NAMALWA (cell line): ENCODE data around the gene PGLYRP2.

Experiments used
- DNase-seq: peaks from one replicate; pipeline ENCODE4 v3.0.0-alpha.2; 2015; ENCODE audit warnings: low spot score

The PGLYRP2 gene

DNA sequence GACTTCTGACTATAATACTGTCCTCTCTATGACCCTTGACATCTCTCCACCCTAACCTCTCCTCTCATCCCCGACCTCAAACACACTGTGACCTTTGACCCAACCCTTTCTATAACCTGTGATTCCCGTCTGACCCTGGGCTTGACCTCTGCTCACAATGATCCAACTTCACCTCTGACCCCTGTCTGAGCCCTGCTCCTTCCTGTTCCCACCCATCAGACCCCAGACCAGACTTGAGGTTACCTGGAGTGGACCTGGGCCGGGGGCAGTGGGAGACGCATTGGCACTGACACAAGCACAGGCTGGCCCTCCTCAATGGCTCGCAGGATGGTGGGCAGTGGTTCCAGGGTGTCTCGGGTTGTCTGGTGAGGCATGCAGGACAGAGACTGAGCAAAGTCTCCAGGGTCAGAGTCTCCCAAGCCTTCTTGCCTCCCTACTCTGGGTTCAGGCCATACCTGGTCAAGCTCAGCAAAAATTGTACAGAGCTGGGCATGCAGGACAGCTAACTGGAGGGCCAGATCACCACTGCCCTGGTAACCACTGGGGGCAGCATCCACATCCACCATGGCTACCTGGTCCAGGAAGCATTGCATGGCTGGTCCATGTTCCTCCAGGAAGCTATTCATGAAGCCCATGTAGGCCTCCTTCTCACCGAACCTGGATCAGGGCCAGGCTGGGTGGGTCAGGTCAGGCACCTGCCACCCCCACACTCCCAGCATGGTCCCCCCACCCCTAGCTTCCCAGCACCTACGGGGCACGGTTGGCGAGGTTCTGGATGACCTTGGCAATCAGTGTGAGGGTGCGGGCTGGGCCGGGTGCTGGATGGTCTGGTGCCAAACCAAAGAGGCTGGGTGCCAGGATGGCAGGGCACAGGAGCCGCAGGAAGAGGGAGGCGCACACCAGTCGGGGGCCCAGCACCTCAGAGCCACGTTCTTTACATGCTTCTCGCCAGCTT is 25.1 kb downstream of the PGLYRP2 start:
- DNase-seq: no peak

DNA sequence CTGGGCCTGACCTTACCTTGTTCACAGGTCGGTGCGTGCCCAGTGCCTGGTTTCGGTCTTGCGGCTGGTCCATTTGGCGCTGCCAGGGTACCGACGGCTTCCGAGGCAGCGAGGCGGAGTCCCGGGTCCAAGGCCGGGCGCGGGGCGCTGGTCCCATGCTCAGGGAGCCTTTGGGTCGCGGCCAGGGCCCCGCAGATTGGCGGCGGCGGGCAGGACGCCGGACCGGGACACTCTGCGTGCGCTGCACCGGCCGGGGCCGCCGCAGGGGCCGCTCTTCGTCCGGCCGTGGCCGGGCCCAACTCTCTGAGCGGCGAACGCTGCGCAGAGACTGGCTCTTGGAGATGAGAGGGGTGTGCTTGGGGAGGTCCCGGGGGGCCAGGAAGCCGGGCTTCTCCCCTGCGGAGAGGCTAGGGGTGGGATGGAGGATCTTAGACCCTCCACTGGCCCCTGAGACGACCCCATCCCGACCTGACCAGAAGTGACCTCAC is 26.2 kb downstream of the PGLYRP2 start:
- no peak for DNase-seq

DNA sequence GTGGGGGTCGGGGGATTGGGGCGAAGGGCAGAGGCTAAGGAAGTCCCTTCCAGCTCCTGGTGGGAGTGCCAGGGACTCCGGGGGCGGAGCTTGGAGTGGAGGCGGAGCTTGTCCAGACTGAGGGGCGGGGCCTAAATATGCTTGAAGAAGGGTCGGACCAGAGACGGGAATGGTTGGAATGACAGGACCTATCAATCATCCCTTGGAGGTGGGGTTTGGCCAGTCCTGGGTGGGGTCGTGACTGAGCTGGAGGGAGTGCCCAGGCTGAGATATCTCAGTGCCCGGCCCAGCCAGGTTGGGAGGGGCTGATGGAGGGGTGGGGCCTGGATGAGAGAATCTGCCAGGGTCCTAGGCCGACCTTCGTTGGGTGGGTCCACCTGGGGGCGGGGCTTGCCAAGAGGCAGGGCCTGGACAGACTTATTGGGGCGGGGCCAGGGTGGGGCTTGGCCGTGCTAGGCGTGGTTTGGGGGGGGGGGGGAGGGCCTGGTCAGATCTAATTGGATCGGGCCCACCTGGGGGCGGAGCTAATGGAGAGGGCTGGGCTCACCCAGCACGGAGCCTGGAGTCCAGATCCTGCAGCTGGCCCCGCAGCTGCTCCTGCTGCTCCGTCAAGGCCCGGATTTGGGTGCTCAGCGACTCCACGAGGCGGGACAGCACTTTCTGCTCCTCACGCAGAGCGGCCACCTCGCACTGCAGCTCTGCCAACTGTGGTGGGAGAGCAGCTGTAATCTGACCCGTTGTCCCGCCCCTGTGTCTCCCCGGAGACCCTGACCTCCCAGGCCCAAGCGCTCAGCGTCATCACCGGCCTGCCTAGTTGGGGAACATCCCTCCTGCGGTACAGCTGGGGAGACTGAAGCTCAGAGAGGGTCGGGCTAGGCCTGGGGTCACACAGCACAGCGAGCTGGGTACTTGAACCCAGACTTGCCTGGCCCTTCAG is 26.9 kb downstream of the PGLYRP2 start:
- peak; percentile 81 for DNase-seq

DNA sequence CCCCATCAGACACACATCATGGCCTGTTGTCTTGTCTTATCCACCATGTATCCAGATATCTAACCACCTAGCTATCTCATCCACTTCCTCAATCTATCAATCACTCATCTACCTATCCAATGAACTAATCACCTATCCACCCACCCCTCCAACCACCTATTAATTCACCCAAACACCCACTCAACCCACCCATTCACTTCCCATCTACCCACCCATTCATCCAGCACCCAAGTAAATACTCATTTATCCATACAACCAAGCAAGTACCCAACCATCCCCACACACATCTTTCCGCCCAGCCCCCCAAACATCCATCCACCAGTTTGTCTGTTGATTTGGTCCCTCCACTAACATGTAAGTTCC is 28.8 kb downstream of the PGLYRP2 start:
- DNase-seq: no peak

DNA sequence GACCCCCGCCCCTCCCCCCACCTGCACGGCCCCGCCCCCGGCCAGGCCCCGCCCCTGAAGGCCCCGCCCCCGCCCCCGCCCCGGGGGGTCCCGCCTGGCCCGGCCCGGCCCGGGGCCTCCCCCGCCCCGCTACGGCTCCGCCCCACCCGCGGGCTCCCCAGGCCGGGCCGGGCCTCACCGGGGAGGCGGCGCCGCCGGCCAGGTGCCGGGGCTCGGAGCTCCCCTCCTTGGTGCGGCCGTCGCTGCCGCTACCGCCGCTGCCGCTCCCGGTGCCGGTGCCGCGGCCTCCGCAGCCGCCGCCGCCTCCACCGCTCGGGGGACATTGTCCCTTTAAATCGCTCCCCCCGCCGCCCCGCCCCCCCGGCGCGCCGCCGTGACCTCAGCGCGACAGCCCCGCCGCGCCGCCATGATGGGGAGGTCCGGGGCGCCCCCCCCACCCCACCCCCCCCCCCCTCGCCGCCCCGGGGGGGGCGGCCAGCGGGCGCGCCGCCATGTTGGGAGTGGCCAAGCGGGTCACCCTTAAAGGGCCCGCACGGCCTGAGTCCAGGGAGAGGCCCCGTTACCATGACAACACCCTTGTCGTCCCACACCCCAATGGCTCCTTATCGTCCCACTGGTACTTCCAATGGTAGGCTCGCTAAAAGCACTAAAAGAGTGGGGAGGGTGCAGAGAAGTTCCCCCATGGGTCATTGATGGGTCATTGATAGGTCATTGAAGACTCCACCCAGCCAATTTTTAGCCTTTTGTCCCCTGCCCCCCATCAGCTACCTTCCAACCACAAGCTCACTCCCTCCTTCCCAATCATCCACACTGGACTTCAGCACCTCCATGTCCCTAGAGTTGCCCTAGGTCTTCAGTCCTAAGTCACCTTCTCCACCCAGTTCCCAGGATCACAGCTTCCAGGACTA is 29.4 kb downstream of the PGLYRP2 start, which contains the start of gene WIZ:
TSS of gene WIZ (minus strand) at position 337 of the 908 bp plus-strand sequence. CDS start 1,649 bp downstream, outside the sequence.
- DNase-seq: peak; percentile 54

DNA sequence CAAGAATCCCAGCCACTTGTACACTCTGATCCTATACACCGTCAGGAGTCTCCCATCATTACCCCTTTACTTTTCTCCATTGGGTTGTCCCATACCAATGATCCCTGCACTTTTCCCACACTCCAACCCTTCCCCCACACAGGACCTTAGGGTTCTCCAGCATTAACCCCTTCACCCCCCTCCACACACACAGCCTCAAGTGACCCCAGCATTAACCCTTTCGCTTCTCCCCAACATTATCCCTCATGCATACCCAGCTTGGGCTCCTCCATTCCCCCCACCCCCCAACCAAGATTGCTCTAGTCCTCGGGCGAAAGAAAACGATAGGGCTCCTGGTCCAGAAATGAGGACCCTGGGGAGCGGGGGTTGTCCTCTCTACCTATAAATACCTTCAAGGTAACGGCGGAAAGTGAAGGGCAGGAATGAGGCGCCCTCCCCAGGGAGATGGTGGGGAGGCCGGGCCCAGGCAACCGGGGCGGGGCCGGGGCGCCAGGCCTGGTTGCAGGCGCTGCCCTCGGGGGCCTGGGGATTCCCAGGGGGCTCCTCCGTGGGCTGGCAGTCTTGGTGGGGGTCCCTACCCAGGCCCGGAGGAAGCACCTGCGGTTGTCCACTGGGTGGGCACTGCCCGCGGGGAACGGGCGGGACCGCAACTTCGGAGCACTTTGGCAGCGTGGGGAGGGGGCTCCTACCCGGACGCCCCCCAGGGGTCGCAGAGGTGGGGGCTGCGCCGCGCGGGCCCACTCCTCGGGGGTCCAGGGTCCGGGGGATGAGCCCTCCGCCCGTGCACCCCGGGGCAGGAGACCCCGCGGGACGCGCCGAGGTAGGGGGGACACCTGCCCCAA is 30.3 kb downstream of the PGLYRP2 start:
- no peak for DNase-seq

DNA sequence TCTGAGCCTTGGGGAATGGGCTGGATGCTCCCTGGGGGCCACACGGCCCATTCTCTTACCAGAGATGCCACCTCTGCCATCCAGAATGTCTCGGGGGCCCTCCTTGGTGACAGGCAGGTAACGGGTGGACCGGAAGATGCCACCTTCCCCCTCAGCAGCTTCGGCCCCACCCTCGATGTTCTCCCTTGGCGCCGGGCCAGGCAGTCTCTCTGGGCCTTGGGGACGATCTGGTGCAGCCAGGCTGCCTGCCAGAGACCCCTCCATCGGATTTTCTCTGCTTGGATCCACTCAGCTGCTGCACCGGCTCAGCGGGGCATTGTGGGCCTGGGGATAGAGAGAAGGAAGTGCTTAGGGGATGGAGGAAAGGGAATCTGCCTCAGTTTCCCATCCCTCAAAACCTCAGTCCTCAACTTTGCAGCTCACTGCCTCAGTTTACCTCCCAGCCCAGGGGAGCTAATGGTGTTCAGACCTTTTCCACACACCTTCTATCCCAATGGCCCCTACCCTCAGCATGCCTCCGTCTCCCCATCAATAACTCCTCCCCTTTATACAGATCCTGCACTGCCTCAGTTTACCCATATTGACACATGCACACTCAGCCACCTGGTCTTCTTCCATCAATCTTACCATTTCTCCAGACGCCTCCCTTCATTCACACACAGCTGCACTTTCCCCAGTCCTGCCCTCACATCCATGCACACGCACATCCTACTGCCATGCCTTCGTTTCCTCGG is 31.1 kb downstream of the PGLYRP2 start:
- no peak for DNase-seq

DNA sequence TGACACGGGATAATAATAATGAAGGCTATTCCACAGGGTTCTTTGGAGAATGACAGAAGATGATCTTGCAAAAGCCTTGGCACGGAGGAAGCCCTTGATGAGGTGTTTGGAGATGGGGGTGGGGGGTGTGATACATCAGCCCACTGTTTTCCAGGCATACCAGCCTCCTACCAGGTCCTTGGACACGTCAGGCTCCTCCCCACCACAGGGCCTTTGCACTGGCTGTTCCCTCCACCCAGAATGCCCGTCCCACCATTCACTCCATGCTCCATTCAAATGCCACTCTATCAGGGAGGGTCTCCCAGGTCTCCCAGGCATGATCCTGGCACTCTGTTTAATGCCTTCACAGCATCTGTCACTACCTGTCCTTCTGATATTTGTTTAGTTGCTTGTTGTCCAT is 32.2 kb downstream of the PGLYRP2 start:
- no peak for DNase-seq

DNA sequence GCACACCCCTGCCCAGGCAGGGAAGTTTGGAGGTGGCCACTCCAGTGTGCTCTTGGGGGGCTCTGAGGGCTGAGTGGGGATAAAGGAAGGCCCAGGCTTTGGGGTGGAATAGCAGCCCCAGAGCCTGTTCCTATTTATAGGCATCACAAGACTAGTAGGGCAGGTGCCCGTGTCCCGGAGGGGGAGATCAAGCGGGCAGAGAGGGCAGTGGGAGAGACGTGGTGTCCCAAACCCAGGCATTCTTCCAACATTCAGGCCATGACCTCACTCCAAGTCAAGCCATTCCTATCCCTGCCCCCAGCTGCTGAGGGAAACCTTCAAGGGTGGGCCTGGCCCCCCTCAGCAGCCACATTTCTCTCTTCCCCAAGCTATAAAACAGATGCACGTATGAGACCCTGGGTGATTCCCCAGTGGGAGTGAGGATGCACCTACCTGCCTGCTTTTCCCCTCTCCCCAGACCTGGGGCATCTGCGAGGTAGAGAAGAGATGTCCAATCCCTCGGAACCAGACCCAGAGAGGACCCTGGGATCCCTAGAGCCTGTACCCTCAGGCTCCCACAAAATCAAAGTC is 33.4 kb downstream of the PGLYRP2 start:
- DNase-seq: no peak

DNA sequence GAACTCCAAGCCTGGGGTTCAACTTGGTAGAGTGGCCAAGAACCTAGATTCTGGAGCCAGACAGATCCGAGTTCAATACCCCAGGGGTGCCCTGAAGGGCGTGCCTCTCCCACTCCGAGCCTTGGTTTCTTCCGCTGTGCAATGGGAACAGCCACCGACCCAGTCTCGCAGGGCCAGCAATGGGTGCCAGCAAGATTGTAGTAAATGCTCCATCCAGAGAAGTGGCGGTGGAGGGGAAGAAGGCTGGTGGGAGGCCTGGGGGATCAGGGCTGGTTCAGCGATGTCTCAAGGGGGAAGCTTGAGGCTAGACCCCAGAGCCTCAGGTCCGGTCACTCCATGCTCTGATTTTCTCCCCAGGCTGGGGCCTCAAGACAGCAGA is 34.1 kb downstream of the PGLYRP2 start:
- no peak for DNase-seq

DNA sequence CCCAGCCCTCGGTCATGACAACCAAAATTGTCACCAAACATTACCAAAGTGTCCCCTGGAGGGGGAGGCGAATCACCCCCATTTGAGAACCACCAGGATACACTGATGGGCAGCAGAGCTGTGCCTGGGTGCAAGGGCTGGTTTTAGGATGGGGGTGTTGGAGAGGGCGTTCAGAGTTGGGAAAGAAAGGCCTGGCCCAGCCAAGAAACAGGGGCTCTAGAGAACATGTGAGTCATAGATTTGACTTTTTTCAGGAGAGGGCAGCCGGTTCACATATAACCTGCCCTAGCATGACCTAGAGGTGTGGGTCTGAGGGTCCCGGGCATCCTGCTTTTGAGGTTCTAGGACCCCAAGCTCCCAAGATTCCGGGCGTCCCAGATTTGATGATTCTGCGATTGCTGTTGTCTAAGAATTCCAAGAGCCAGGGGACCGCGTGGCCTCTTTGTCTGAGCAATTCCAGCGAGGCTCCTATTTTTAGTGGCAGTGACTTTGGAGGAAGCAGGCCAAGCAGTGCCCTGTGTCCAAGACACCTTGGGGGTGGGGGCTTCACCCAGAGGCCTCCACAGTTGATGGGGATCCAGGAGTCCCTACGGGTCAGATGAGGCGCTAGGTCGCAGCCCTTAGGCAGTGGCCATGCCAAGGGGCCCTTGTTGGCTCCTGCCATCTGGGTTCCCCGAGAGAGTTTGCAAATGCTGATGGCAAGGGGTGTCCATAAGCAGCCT is 34.6 kb downstream of the PGLYRP2 start:
- no peak for DNase-seq

DNA sequence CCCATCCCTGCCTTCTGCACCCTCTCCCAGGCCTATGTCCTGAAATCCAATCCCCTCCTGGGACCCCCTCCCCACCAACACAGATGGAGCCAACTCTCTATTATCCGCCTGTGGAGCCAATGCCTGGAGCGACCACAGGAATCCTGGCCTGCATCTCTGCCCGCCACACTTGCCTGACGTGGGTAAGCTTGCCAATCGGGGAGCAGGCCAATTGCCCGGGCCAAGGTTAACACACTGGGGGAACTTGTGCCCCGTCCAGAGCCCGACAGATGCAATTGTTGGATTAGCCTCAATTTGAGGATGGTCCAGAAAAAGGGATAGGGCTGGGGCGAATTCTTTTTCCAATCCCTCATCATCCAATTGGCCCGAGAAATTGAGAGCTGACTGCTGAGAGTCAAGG is 35.5 kb downstream of the PGLYRP2 start:
- DNase-seq: no peak

DNA sequence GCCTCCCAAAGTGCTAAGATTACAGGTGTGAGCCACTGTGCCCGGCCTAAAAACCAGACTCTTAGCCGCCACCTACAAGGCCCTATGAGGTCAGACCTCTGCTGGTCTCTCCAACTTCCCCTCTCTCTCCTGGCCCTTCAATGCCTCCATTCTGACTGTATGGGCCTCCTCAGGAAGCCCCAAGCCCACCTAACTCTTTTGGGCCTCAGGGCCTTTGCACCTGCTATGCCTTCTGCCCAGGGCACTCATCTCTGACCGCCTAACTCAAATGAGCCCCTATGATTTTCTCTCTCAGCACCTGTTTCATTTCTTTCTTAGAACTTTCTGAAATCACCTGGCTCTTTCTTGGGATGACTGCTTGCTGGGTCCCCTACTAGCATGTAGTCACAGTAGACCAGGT is 36.0 kb downstream of the PGLYRP2 start:
- no peak for DNase-seq

DNA sequence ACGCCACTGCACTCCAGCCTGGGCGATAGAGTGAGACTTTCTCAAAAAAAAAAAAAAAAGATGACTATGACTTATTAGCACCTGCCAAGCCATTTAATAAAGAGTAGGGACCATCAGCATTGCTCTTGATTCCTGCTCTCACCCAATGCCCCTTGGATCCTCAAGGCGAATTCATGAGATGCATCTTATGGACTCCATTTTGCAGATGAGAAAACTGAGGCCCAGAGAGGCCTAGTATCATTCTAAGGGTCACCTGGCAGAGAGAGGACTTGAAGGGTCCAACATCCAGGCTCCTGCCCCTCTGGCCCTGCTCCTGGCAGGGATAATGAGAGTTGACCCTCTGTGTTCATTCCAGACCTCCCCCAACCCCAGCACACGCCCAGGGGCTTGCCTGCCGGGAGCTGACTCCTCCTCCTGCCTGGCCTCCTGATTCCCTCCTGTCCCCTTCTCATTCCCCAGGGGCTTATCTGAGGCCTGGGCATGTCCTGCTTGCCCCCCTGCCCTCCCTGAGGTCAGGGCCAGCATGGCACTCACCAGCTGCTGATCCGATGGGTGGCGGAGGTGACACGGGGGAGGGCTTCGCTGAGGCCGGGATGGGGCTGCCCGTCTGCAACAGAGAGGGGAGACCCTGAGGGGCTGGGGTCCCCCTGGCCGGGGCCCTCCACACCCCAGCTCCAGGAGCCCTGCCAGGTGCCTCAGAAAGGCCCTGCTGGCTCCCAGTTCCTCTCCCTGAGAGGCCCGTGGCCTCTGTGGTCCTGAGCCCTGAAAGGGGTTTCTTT is 37.0 kb downstream of the PGLYRP2 start:
- no peak for DNase-seq

DNA sequence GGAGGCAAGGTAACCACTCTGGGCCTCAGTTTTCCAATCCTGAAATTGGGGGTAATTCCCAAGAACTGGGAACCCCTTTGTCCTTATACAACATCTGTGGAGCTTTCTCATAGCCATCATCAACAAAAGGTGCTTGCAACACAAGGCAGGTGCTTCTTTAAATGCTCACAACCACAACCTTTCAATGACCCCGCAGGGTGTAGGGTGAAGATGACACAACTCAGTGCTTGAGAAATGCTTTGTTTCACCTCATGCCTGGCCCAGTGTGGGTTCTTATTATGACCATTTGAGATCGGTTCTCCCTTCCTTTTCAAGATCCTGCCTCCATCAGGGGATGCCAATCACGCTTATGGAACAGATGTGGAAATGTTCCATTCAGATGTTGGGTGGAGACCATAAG is 38.0 kb downstream of the PGLYRP2 start:
- DNase-seq: no peak

DNA sequence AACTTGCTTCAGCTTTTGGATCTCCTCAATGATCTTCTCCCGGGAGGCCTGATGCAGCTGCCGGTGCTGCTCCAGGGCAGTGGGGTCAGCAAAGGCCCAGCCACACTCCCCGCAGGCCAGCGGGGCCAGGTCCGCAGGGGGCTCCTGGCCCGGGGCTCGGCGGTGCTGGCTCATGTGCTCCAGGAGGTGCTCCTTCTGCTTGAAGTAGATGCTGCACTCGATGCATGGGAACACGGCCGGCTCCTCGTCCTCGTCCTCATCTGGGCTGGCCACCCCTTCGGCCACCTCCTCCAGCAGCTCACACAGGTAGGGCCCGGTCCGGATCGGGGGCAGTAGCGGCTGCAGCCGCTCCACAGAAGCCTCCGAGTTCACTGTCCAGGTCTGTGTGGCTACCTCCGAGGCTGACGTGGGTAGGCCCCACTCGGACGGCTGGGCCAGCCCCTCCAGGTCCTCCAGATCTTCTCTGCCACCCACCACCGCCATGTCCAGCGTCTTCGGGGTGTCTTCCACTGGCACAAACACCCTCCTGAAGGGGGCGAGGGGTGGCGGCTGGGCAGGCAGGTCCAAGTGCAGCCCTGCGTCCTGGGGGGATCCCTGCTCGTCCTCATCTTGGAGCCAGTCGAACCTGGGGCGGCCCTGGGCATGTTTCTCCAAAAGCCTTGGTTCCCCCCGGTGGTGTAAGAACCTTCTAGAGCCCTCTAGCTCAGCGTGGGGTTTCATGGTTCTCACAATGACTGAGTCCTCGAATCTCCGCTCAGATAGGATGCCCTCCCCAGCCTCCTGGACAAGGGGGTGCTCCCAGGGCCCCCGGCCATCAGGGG is 39.3 kb downstream of the PGLYRP2 start:
- DNase-seq: no peak
